ENCODE measurements around the gene NDUFS7. TPM values are rescaled to one million over a fixed set of nuclear protein-coding genes. Genes with fewer than 3 reads are reported as not detected.

NDUFS7 gene
- polyA plus RNA-seq, 2 of the 4 experiments (the other 2 are of a cell fraction): 19.3 to 68.9 TPM

GRCh38 chr19:1406774-1407527 lies 23.2 kb downstream of the NDUFS7 start:
- peak; percentile 71 to 97 for DNase-seq (ENCODE audit: low read depth in 1 of 2, low spot score in 1 of 2)
- peak; percentile 74 to 77 for ATAC-seq
- Histone ChIP-seq H3K27ac (peak overlapping the region; percentile 100), H3K9me3 (no peaks in the 10 kb centered on the region), H3K4me2 (peak overlapping the region; percentile 92), H3K4me1 (peaks cover 24% of the 10 kb centered on the region; the same call in 2 of the 3 replicates), H3K4me3 (peak overlapping the region; percentile 90)
- 5% methylated on average over 6 of the region's 72 CpGs for WGBS (ENCODE audit: missing lambda C conversion rate)
- ChIA-PET POLR2A (no interaction called here), CTCF (no interaction called here)
- FAIRE-seq: no peak
- TF ChIP-seq RNF2 (IDR thresholded peaks at IDR 0.05; ENCODE audit: borderline replicate concordance, low read depth): no peak
- no peak for TF ChIP-seq HOXB5 (CRISPR knock-in tag; IDR thresholded peaks at IDR 0.05)
- TF ChIP-seq, protein P1, sequence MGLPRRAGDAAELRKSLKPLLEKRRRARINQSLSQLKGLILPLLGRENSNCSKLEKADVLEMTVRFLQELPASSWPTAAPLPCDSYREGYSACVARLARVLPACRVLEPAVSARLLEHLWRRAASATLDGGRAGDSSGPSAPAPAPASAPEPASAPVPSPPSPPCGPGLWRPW (IDR thresholded peaks at IDR 0.05): no peak
- no peak for TF ChIP-seq HDAC2 (IDR thresholded peaks at IDR 0.05)
- TF ChIP-seq, protein P2, sequence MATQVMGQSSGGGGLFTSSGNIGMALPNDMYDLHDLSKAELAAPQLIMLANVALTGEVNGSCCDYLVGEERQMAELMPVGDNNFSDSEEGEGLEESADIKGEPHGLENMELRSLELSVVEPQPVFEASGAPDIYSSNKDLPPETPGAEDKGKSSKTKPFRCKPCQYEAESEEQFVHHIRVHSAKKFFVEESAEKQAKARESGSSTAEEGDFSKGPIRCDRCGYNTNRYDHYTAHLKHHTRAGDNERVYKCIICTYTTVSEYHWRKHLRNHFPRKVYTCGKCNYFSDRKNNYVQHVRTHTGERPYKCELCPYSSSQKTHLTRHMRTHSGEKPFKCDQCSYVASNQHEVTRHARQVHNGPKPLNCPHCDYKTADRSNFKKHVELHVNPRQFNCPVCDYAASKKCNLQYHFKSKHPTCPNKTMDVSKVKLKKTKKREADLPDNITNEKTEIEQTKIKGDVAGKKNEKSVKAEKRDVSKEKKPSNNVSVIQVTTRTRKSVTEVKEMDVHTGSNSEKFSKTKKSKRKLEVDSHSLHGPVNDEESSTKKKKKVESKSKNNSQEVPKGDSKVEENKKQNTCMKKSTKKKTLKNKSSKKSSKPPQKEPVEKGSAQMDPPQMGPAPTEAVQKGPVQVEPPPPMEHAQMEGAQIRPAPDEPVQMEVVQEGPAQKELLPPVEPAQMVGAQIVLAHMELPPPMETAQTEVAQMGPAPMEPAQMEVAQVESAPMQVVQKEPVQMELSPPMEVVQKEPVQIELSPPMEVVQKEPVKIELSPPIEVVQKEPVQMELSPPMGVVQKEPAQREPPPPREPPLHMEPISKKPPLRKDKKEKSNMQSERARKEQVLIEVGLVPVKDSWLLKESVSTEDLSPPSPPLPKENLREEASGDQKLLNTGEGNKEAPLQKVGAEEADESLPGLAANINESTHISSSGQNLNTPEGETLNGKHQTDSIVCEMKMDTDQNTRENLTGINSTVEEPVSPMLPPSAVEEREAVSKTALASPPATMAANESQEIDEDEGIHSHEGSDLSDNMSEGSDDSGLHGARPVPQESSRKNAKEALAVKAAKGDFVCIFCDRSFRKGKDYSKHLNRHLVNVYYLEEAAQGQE (IDR thresholded peaks at IDR 0.05): no peak
- TF ChIP-seq CHD4 (IDR thresholded peaks at IDR 0.05; ENCODE audit: borderline replicate concordance): peak; percentile 77
- no peak; the same call in 1 of the 2 replicates for TF ChIP-seq PHF8 (IDR thresholded peaks at IDR 0.05; ENCODE audit: borderline replicate concordance, low read depth)
- TF ChIP-seq ZNF302 (CRISPR knock-in tag; IDR thresholded peaks at IDR 0.05): no peak
- no peak for TF ChIP-seq JUNB (IDR thresholded peaks at IDR 0.05)
- no peak for TF ChIP-seq RCOR1 (IDR thresholded peaks at IDR 0.05; ENCODE audit: low read depth, low read length)
- TF ChIP-seq USF2 (IDR thresholded peaks at IDR 0.05): 0 out of 2 replicates have a peak, but pooled peaks have one; percentile 13
- no peak for TF ChIP-seq ZC3H11A (IDR thresholded peaks at IDR 0.05)
- no peak for TF ChIP-seq CBX2 (IDR thresholded peaks at IDR 0.05; ENCODE audit: borderline replicate concordance, low read depth)
- TF ChIP-seq RAD21 (conservative IDR thresholded peaks at IDR 0.05 in 1 of 2, IDR thresholded peaks at IDR 0.05 in 1 of 2): peak in 1 of 2 experiments; percentile 23; a peak in 1 of 5 replicates
- TF ChIP-seq MAFK (IDR thresholded peaks at IDR 0.05; ENCODE audit: partially characterized antibody): no peak
- no peak for TF ChIP-seq KDM5A (IDR thresholded peaks at IDR 0.05)
- TF ChIP-seq, protein P3, sequence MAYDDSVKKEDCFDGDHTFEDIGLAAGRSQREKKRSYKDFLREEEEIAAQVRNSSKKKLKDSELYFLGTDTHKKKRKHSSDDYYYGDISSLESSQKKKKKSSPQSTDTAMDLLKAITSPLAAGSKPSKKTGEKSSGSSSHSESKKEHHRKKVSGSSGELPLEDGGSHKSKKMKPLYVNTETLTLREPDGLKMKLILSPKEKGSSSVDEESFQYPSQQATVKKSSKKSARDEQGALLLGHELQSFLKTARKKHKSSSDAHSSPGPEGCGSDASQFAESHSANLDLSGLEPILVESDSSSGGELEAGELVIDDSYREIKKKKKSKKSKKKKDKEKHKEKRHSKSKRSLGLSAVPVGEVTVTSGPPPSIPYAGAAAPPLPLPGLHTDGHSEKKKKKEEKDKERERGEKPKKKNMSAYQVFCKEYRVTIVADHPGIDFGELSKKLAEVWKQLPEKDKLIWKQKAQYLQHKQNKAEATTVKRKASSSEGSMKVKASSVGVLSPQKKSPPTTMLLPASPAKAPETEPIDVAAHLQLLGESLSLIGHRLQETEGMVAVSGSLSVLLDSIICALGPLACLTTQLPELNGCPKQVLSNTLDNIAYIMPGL (CRISPR knock-in tag; IDR thresholded peaks at IDR 0.05; ENCODE audit: borderline replicate concordance): no peak
- no peak for TF ChIP-seq HEYL (CRISPR knock-in tag; IDR thresholded peaks at IDR 0.05)
- TF ChIP-seq NFE2L2 (conservative IDR thresholded peaks at IDR 0.05; ENCODE audit: low read length): no peak
- no peak for TF ChIP-seq ZFP36 (IDR thresholded peaks at IDR 0.05; ENCODE audit: borderline replicate concordance, partially characterized antibody)
- no peak for TF ChIP-seq CBX8 (IDR thresholded peaks at IDR 0.05)
- TF ChIP-seq EHMT2 (IDR thresholded peaks at IDR 0.05; ENCODE audit: low read depth): no peak
- TF ChIP-seq, protein P4, sequence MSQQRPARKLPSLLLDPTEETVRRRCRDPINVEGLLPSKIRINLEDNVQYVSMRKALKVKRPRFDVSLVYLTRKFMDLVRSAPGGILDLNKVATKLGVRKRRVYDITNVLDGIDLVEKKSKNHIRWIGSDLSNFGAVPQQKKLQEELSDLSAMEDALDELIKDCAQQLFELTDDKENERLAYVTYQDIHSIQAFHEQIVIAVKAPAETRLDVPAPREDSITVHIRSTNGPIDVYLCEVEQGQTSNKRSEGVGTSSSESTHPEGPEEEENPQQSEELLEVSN (IDR thresholded peaks at IDR 0.05; ENCODE audit: borderline replicate concordance, low read depth): peak; percentile 84
- no peak for TF ChIP-seq CHD2 (IDR thresholded peaks at IDR 0.05; ENCODE audit: low read length, partially characterized antibody)
- no peak for TF ChIP-seq EP300 (IDR thresholded peaks at IDR 0.05)
- no peak for TF ChIP-seq KDM1A (IDR thresholded peaks at IDR 0.05; ENCODE audit: low read depth)
- no peak for TF ChIP-seq RARB (CRISPR knock-in tag; IDR thresholded peaks at IDR 0.05)
- peak; percentile 97 for TF ChIP-seq MYC (IDR thresholded peaks at IDR 0.05; ENCODE audit: borderline replicate concordance, low read length)
- TF ChIP-seq ATOH8 (CRISPR knock-in tag; IDR thresholded peaks at IDR 0.05; ENCODE audit: low read depth): no peak
- no peak for TF ChIP-seq SMC3 (IDR thresholded peaks at IDR 0.05)
- no peak for TF ChIP-seq RFX5 (IDR thresholded peaks at IDR 0.05)
- peak in 1 of 2 experiments; percentile 41; a peak in 2 of 5 replicates for TF ChIP-seq JUN (IDR thresholded peaks at IDR 0.05)

Measured in A549 (cell line).